Natural killer cell (primary cell): ENCODE measurements around the gene ITGAX. TPM values are rescaled to one million over a fixed set of nuclear protein-coding genes. Genes with fewer than 3 reads are reported as not detected.

Experiments
- ATAC-seq, 3 donors: fragments of 150-1000 bp in 2 of 3; fragments of 200-7000 bp in 1 of 3; cut with Tn5 transposase; 1 replicate in 1 of 3; 2 replicates in 2 of 3; pipeline ENCODE4 v1.10.0; 2021; ENCODE audit warnings: mild to moderate bottlenecking in 2 of 3, moderate library complexity in 2 of 3
- DNase-seq, 2 donors: peaks; one replicate each; pipeline versions ENCODE4 v3.0.0 to v3.0.0-alpha.2; 2013 to 2021; ENCODE audit warnings: mixed read lengths in 1 of 2
- H3K27ac ChIP-seq: one replicate; pipeline ENCODE4 v1.5.1; 2013; ENCODE audit warnings: mild to moderate bottlenecking, low read length
- H3K27me3 ChIP-seq: one replicate; pipeline ENCODE4 v1.6.1; 2013; ENCODE audit warnings: low read length; ENCODE audit not compliant: control insufficient read depth, insufficient read depth
- H3K36me3 ChIP-seq: one replicate; pipeline ENCODE4 v1.6.1; 2013; ENCODE audit warnings: low read length; ENCODE audit not compliant: control insufficient read depth, insufficient read depth
- H3K4me1 ChIP-seq: one replicate; pipeline ENCODE4 v1.6.1; 2013; ENCODE audit warnings: low read length; ENCODE audit not compliant: control insufficient read depth, insufficient read depth
- H3K4me3 ChIP-seq: one replicate; pipeline ENCODE4 v1.5.1; 2013; ENCODE audit warnings: low read length
- H3K9me3 ChIP-seq: one replicate; pipeline ENCODE4 v1.6.1; 2013; ENCODE audit warnings: low read length; ENCODE audit not compliant: control insufficient read depth, insufficient read depth
- H3K27ac Mint-ChIP-seq, 2 donors: one replicate each; pipeline ENCODE4 v1.8.0; 2022; ENCODE audit warnings: mild to moderate bottlenecking in 2 of 2, mixed read lengths in 2 of 2, moderate library complexity in 1 of 2
- H3K27me3 Mint-ChIP-seq, 2 donors: one replicate each; pipeline ENCODE4 v1.8.0; 2022; ENCODE audit warnings: low read depth in 2 of 2, mixed read lengths in 2 of 2
- H3K36me3 Mint-ChIP-seq: one replicate; pipeline ENCODE4 v1.8.0; 2022; ENCODE audit warnings: mixed read lengths
- H3K4me1 Mint-ChIP-seq, 2 donors: one replicate each; pipeline ENCODE4 v1.8.0; 2022; ENCODE audit warnings: mixed read lengths in 2 of 2
- H3K4me3 Mint-ChIP-seq: one replicate; pipeline ENCODE4 v1.8.0; 2022; ENCODE audit warnings: mild to moderate bottlenecking, moderate library complexity, mixed read lengths
- H3K9me3 Mint-ChIP-seq, 2 donors: one replicate each; pipeline ENCODE4 v1.8.0; 2022; ENCODE audit warnings: mixed read lengths in 2 of 2
- CTCF ChIP-seq: fragments of 200-600 bp; IDR thresholded peaks from one replicate; pipeline ENCODE4 v1.8.0; 2022; ENCODE audit warnings: antibody characterized with exemption
- WGBS: methylation state at CpG from one replicate; pipeline ENCODE4 v1.1.7; 2013; ENCODE audit warnings: missing lambda C conversion rate; ENCODE audit not compliant: insufficient coverage; 5-methylcytosine and 5-hydroxymethylcytosine counted together
- intact Hi-C: fragments of 100-400 bp; cut with micrococcal nuclease; formaldehyde crosslinking; loops from one replicate; pipeline ENCODE4 v1.14.2; 2022
- total RNA-seq, 4 donors: library from RNA; stranded (reverse); fragments of 120-200 nt in 1 of 4; gene quantifications; one replicate each; pipeline versions ENCODE4 v1.2.3 to v1.2.4, GENCODE V29; 2013 to 2022

The ITGAX gene
- total RNA-seq, 3 donors from 2014 or later (not counting 1 experiment from before 2014, with no cell fraction given): 224 to 249 (median 233) TPM

- Histone ChIP-seq H3K9me3 (no peaks in the 10 kb centered on the region), H3K36me3 (no peaks in the 10 kb centered on the region), H3K4me3 (no peak overlapping the region), H3K4me1 (peaks cover 96% of the 10 kb centered on the region), H3K27me3 (no peaks in the 10 kb centered on the region), H3K27ac (peak overlapping the region; percentile 65)
- H3K4me3 Mint-ChIP-seq: peak overlapping the region; percentile 52
- ATAC-seq: peak in 1 of 3 donors; percentile 40
- 72% methylated on average over 22 of the region's 22 CpGs for WGBS
- peak overlapping the region; percentile 67 to 95 for H3K27ac Mint-ChIP-seq
- no peaks in the 10 kb centered on the region for H3K9me3 Mint-ChIP-seq
- peaks cover 0 to 5% of the 10 kb centered on the region in 2 donors for H3K27me3 Mint-ChIP-seq
- intact Hi-C loops: loop anchor here (5.0 kb wide), 1 partner anchor 35 kb away; no protein-coding TSS in a partner anchor
- no peaks in the 10 kb centered on the region for H3K36me3 Mint-ChIP-seq
- no peak for DNase-seq
- TF ChIP-seq CTCF: no peak
- peaks cover 65 to 82% of the 10 kb centered on the region in 2 donors for H3K4me1 Mint-ChIP-seq
Measured at GRCh38 chr16:31352376-31353115, 2.4 kb upstream of the ITGAX start.

- peak overlapping the region; percentile 59 for H3K4me3 ChIP-seq
- H3K27ac ChIP-seq: peak overlapping the region; percentile 85
- H3K4me1 ChIP-seq: peaks cover 92% of the 10 kb centered on the region
- TF ChIP-seq CTCF: no peak
- intact Hi-C loops: no loop called here
- H3K27ac Mint-ChIP-seq: peak overlapping the region; percentile 89 to 95
- H3K27me3 Mint-ChIP-seq: no peaks in the 10 kb centered on the region
- H3K27me3 ChIP-seq: no peaks in the 10 kb centered on the region
- WGBS: 72% methylated on average over 14 of the region's 14 CpGs
- H3K4me3 Mint-ChIP-seq: peak overlapping the region; percentile 92
- peaks cover 67 to 73% of the 10 kb centered on the region in 2 donors for H3K4me1 Mint-ChIP-seq
- no peaks in the 10 kb centered on the region for H3K36me3 ChIP-seq
- no peaks in the 10 kb centered on the region for H3K9me3 Mint-ChIP-seq
- H3K36me3 Mint-ChIP-seq: no peaks in the 10 kb centered on the region
- no peak for ATAC-seq
- no peaks in the 10 kb centered on the region for H3K9me3 ChIP-seq
- no peak for DNase-seq
Measured at GRCh38 chr16:31355431-31356100, 590 bp downstream of the ITGAX start.

GRCh38 chr16:31356566-31357323, 1.8 kb downstream of the ITGAX start:
- H3K27ac ChIP-seq: peak overlapping the region; percentile 32
- no peak for ATAC-seq
- TF ChIP-seq CTCF: no peak
- 43% methylated on average over 28 of the region's 28 CpGs for WGBS
- H3K27me3 ChIP-seq: no peaks in the 10 kb centered on the region
- Mint-ChIP-seq H3K4me1 (peaks cover 71 to 81% of the 10 kb centered on the region in 2 donors), H3K36me3 (no peaks in the 10 kb centered on the region), H3K9me3 (no peaks in the 10 kb centered on the region), H3K4me3 (peak overlapping the region; percentile 92), H3K27me3 (no peaks in the 10 kb centered on the region), H3K27ac (peak overlapping the region; percentile 89 to 95)
- no peak for DNase-seq
- intact Hi-C loops: no loop called here
- H3K36me3 ChIP-seq: no peaks in the 10 kb centered on the region
- H3K4me3 ChIP-seq: peak overlapping the region; percentile 59
- peaks cover 89% of the 10 kb centered on the region for H3K4me1 ChIP-seq
- no peaks in the 10 kb centered on the region for H3K9me3 ChIP-seq
